Ascending aorta (tissue), 2 donors: Measurements from ENCODE around the gene B3GNT5. TPM values are rescaled to one million over a fixed set of nuclear protein-coding genes. Genes with fewer than 3 reads are reported as not detected.

Experiments used
- DNase-seq, 2 donors: peaks; one replicate each; pipeline ENCODE4 v3.0.0-alpha.2; 2019; ENCODE audit warnings: low spot score in 2 of 2
- H3K27ac ChIP-seq, 2 donors: fragments of 200-600 bp; sonication (generic); one replicate each; pipeline ENCODE4 v1.5.1; 2016 to 2017; ENCODE audit warnings: mild to moderate bottlenecking in 1 of 2
- H3K27me3 ChIP-seq: fragments of 200-600 bp; sonication (generic); one replicate; pipeline ENCODE4 v1.5.1; 2017
- H3K36me3 ChIP-seq, 2 donors: fragments of 200-600 bp; sonication (generic); one replicate each; pipeline ENCODE4 v1.5.1; 2016
- H3K4me1 ChIP-seq, 2 donors: fragments of 200-600 bp; sonication (generic); one replicate each; pipeline ENCODE4 v1.5.1; 2016 to 2017; ENCODE audit warnings: mild to moderate bottlenecking in 1 of 2
- H3K4me3 ChIP-seq, 2 donors: fragments of 200-600 bp; sonication (generic); one replicate each; pipeline ENCODE4 v1.5.1; 2016 to 2017; ENCODE audit warnings: mild to moderate bottlenecking in 1 of 2
- H3K9me3 ChIP-seq, 2 donors: fragments of 200-600 bp; sonication (generic); one replicate each; pipeline ENCODE4 v1.5.1; 2016
- CTCF ChIP-seq, 3 experiments: fragments of 200-600 bp in 2 of 3; fragments of 450-650 bp in 1 of 3; sonication (generic) in 2 of 3; IDR thresholded peaks; one replicate each; pipeline ENCODE4 v1.5.1; 2016 to 2019; ENCODE audit warnings: antibody characterized with exemption in 3 of 3, mild to moderate bottlenecking in 1 of 3, moderate library complexity in 1 of 3
- intact Hi-C: fragments of 100-400 bp; cut with DNase I; formaldehyde crosslinking; loops from one replicate; pipeline ENCODE4 v1.15.1; 2023
- total RNA-seq: library from RNA; depleted of rRNA; stranded (reverse); fragments of >200 nt; gene quantifications from one replicate; pipeline ENCODE4 v1.1.0, GENCODE V29; 2016

The B3GNT5 gene
- 0.11 TPM for total RNA-seq

GRCh38 chr3:183252973-183253527 is at the start of gene B3GNT5:
TSS of gene B3GNT5 (plus strand) at chr3:183253253. CDS start at chr3:183269799, 16,546 bp downstream.
- H3K27ac ChIP-seq, result peak within 1 kb of the TSS; percentile 65 to 77
- peak within 1 kb of the TSS; percentile 78 to 96 for H3K4me3 ChIP-seq
- peaks cover 0 to 2% of the 10 kb centered on the region in 2 donors for H3K4me1 ChIP-seq
- no peaks in the 10 kb centered on the region for H3K9me3 ChIP-seq
- H3K27me3 ChIP-seq, result no peaks in the 10 kb centered on the region
- no peak for DNase-seq
- H3K36me3 ChIP-seq, result no peaks in the 10 kb centered on the region
- intact Hi-C loops, result loop anchor here (5.0 kb wide), 1 partner anchor 129 kb away; no protein-coding TSS in a partner anchor
- TF ChIP-seq CTCF (IDR thresholded peaks at IDR 0.05), result no peak

- H3K4me3 ChIP-seq, result no peak overlapping the region
- TF ChIP-seq CTCF (IDR thresholded peaks at IDR 0.05), result no peak
- H3K4me1 ChIP-seq, result no peaks in the 10 kb centered on the region
- intact Hi-C loops, result no loop called here
- no peaks in the 10 kb centered on the region for H3K9me3 ChIP-seq
- H3K27ac ChIP-seq, result no peak overlapping the region
- H3K36me3 ChIP-seq, result no peaks in the 10 kb centered on the region
- no peak for DNase-seq
- no peaks in the 10 kb centered on the region for H3K27me3 ChIP-seq
Observed at GRCh38 chr3:183203670-183204069, 49.4 kb upstream of the B3GNT5 start.

GRCh38 chr3:183208260-183208659 is 44.8 kb upstream of the B3GNT5 start:
- H3K36me3 ChIP-seq, result no peaks in the 10 kb centered on the region
- no peak for DNase-seq
- no peak overlapping the region for H3K27ac ChIP-seq
- no peaks in the 10 kb centered on the region for H3K4me1 ChIP-seq
- no peak for TF ChIP-seq CTCF (IDR thresholded peaks at IDR 0.05)
- no peak overlapping the region for H3K4me3 ChIP-seq
- intact Hi-C loops, result no loop called here
- no peaks in the 10 kb centered on the region for H3K9me3 ChIP-seq
- H3K27me3 ChIP-seq, result no peaks in the 10 kb centered on the region

GRCh38 chr3:183208800-183209199 is 44.3 kb upstream of the B3GNT5 start:
- H3K4me1 ChIP-seq, result no peaks in the 10 kb centered on the region
- intact Hi-C loops, result no loop called here
- no peak for TF ChIP-seq CTCF (IDR thresholded peaks at IDR 0.05)
- no peak overlapping the region for H3K4me3 ChIP-seq
- no peak overlapping the region for H3K27ac ChIP-seq
- H3K27me3 ChIP-seq, result no peaks in the 10 kb centered on the region
- no peak for DNase-seq
- H3K9me3 ChIP-seq, result no peaks in the 10 kb centered on the region
- no peaks in the 10 kb centered on the region for H3K36me3 ChIP-seq

- Histone ChIP-seq H3K4me3 (no peak overlapping the region), H3K4me1 (no peaks in the 10 kb centered on the region), H3K36me3 (no peaks in the 10 kb centered on the region), H3K27ac (no peak overlapping the region), H3K9me3 (no peaks in the 10 kb centered on the region), H3K27me3 (no peaks in the 10 kb centered on the region)
- intact Hi-C loops, result no loop called here
- no peak for DNase-seq
- no peak for TF ChIP-seq CTCF (IDR thresholded peaks at IDR 0.05)
Observed at GRCh38 chr3:183210341-183210740, 42.7 kb upstream of the B3GNT5 start.
